Lung microvascular endothelial cell (primary cell): ENCODE measurements around the gene CD8B. TPM values are rescaled to one million over a fixed set of nuclear protein-coding genes. Genes with fewer than 3 reads are reported as not detected.
"Not testable (repeated sequence)": the region's sequence is repeated elsewhere in the genome, so short reads cannot be mapped to it uniquely, and the experiment has no call there.

ENCODE experiments used
- DNase-seq, 2 donors: peaks; one replicate each; pipeline versions ENCODE4 v3.0.0 to v3.0.0-alpha.2; 2010; ENCODE audit warnings: low read depth in 2 of 2
- total RNA-seq: library from RNA; depleted of rRNA; stranded (reverse); fragments of >200 nt; gene quantifications from 2 replicates; pipeline ENCODE4 v1.2.1, GENCODE V29; 2014

CD8B gene
- total RNA-seq, result not detected in 2 replicates

GRCh38 chr2:86861628-86862379 is at the start of gene CD8B:
Gene CD8B, minus strand, starts transcription at chr2:86861886. Its CDS starts 21 bp downstream, at chr2:86861865.
- not testable (repeated sequence) for DNase-seq

- DNase-seq, result not testable (repeated sequence)
Measured at GRCh38 chr2:86905868-86906267, 44.2 kb upstream of the CD8B start.

GRCh38 chr2:86900687-86901086 is 39.0 kb upstream of the CD8B start:
- DNase-seq, result peak in 1 of 2 donors; percentile 0

GRCh38 chr2:86886026-86886425 is 24.3 kb upstream of the CD8B start:
- not testable (repeated sequence) for DNase-seq

GRCh38 chr2:86882865-86883264 is 21.2 kb upstream of the CD8B start:
- not testable (repeated sequence) for DNase-seq

- not testable (repeated sequence) for DNase-seq
Measured at GRCh38 chr2:86882118-86882665, 20.5 kb upstream of the CD8B start.

- DNase-seq, result not testable (repeated sequence)
Measured at GRCh38 chr2:86878986-86879385, 17.3 kb upstream of the CD8B start.

GRCh38 chr2:86870941-86871340 is 9.3 kb upstream of the CD8B start:
- DNase-seq, result not testable (repeated sequence)

- DNase-seq, result not testable (repeated sequence)
Measured at GRCh38 chr2:86868895-86869468, 7.3 kb upstream of the CD8B start.

- DNase-seq, result not testable (repeated sequence)
Measured at GRCh38 chr2:86862380-86862703, 656 bp upstream of the CD8B start.

GRCh38 chr2:86861175-86861574 is 511 bp downstream of the CD8B start:
- not testable (repeated sequence) for DNase-seq

- not testable (repeated sequence) for DNase-seq
Measured at GRCh38 chr2:86860573-86860972, 1.1 kb downstream of the CD8B start.

GRCh38 chr2:86857688-86858087 is 4.0 kb downstream of the CD8B start:
- DNase-seq, result not testable (repeated sequence)

- not testable (repeated sequence) for DNase-seq
Measured at GRCh38 chr2:86856498-86856897, 5.2 kb downstream of the CD8B start.

GRCh38 chr2:86855981-86856380 is 5.7 kb downstream of the CD8B start:
- DNase-seq, result not testable (repeated sequence)

GRCh38 chr2:86851581-86851980 is 10.1 kb downstream of the CD8B start:
- not testable (repeated sequence) for DNase-seq

GRCh38 chr2:86842607-86843234 is 19.0 kb downstream of the CD8B start:
- not testable (repeated sequence) for DNase-seq

- not testable (repeated sequence) for DNase-seq
Measured at GRCh38 chr2:86841330-86841729, 20.4 kb downstream of the CD8B start.

- DNase-seq, result not testable (repeated sequence)
Measured at GRCh38 chr2:86839871-86840548, 21.7 kb downstream of the CD8B start.

- not testable (repeated sequence) for DNase-seq
Measured at GRCh38 chr2:86839455-86839854, 22.2 kb downstream of the CD8B start.

- DNase-seq, result not testable (repeated sequence)
Measured at GRCh38 chr2:86837714-86838113, 24.0 kb downstream of the CD8B start.
